Caki2 (cell line): Measurements from ENCODE around the gene MAD1L1. TPM values are rescaled to one million over a fixed set of nuclear protein-coding genes. Genes with fewer than 3 reads are reported as not detected.

Experiments
- DNase-seq: peaks from one replicate; pipeline ENCODE4 v3.0.0-alpha.2; 2015; ENCODE audit warnings: low read depth
- in situ Hi-C: cut with HindIII; loops from 2 replicates; pipeline ENCODE4 v1.10.0; 2016; ENCODE audit warnings: low sequenced_read_pairs, low pct_unique_long_range_greater_than_20kb, mixed read lengths
- total RNA-seq: library from RNA; depleted of rRNA; stranded (reverse); fragments of >200 nt; shearing (Covaris generic); gene quantifications from 2 replicates; pipeline ENCODE4 v1.2.3, GENCODE V29; 2014; ENCODE audit warnings: low replicate concordance

The MAD1L1 gene
- total RNA-seq, 1 experiment from 2014 or later: 123 TPM

GRCh38 chr7:2247141-2247995 is 14.6 kb upstream of the MAD1L1 start:
- in situ Hi-C loops: no loop called here

GRCh38 chr7:2245883-2246675 is 13.3 kb upstream of the MAD1L1 start:
- DNase-seq: no peak
- in situ Hi-C loops: no loop called here

More at GRCh38 chr7:2247141-2247995, 14.6 kb upstream of the MAD1L1 start:
- DNase-seq: no peak

- in situ Hi-C loops: no loop called here
- no peak for DNase-seq
These were observed 11.8 kb upstream of the MAD1L1 start for GRCh38 chr7:2244404-2244995.

GRCh38 chr7:2243458-2243857 is 10.7 kb upstream of the MAD1L1 start:
- no peak for DNase-seq
- in situ Hi-C loops: no loop called here

GRCh38 chr7:2242541-2243429 is 10.0 kb upstream of the MAD1L1 start:
- peak; percentile 37 for DNase-seq
- in situ Hi-C loops: no loop called here

- in situ Hi-C loops: no loop called here
- peak; percentile 74 for DNase-seq
These were observed 9.1 kb upstream of the MAD1L1 start, which contains the start of the genes MRM2 and NUDT1 for GRCh38 chr7:2241580-2242540. Gene MRM2 (minus strand): TSS chr7:2242205. CDS start chr7:2242169, 36 bp downstream. Gene NUDT1 (plus strand): TSS chr7:2242226. CDS start chr7:2244575, 2,349 bp downstream.

GRCh38 chr7:2239242-2239641 is 6.5 kb upstream of the MAD1L1 start:
- DNase-seq: no peak
- in situ Hi-C loops: no loop called here

- DNase-seq: no peak
- in situ Hi-C loops: no loop called here
These were observed 4.4 kb upstream of the MAD1L1 start for GRCh38 chr7:2237109-2237602.

GRCh38 chr7:2233926-2234325 is 1.2 kb upstream of the MAD1L1 start:
- peak; percentile 34 for DNase-seq
- in situ Hi-C loops: no loop called here

- no peak for DNase-seq
- in situ Hi-C loops: no loop called here
These were observed 566 bp downstream of the MAD1L1 start for GRCh38 chr7:2231992-2232765.

GRCh38 chr7:2230882-2231281 is 1.9 kb downstream of the MAD1L1 start:
- in situ Hi-C loops: no loop called here
- DNase-seq: no peak

GRCh38 chr7:2230226-2230625 is 2.5 kb downstream of the MAD1L1 start:
- no peak for DNase-seq
- in situ Hi-C loops: no loop called here

GRCh38 chr7:2229467-2229866 is 3.3 kb downstream of the MAD1L1 start:
- in situ Hi-C loops: no loop called here

GRCh38 chr7:2228921-2229320 is 3.8 kb downstream of the MAD1L1 start:
- in situ Hi-C loops: no loop called here

More at GRCh38 chr7:2229467-2229866, 3.3 kb downstream of the MAD1L1 start:
- no peak for DNase-seq

GRCh38 chr7:2227699-2228098 is 5.0 kb downstream of the MAD1L1 start:
- in situ Hi-C loops: no loop called here
- no peak for DNase-seq

More at GRCh38 chr7:2228921-2229320, 3.8 kb downstream of the MAD1L1 start:
- no peak for DNase-seq

GRCh38 chr7:2225830-2226229 is 6.9 kb downstream of the MAD1L1 start:
- no peak for DNase-seq
- in situ Hi-C loops: no loop called here
